HG02798 (cell line): ENCODE data around the gene C15orf39.

Experiments used
- ATAC-seq: cut with Tn5 transposase; IDR thresholded peaks from one replicate; pipeline ENCODE4 v1.9.1; 2021; ENCODE audit warnings: mild to moderate bottlenecking; ENCODE audit not compliant: unreplicated experiment, poor library complexity

C15orf39 gene

DNA sequence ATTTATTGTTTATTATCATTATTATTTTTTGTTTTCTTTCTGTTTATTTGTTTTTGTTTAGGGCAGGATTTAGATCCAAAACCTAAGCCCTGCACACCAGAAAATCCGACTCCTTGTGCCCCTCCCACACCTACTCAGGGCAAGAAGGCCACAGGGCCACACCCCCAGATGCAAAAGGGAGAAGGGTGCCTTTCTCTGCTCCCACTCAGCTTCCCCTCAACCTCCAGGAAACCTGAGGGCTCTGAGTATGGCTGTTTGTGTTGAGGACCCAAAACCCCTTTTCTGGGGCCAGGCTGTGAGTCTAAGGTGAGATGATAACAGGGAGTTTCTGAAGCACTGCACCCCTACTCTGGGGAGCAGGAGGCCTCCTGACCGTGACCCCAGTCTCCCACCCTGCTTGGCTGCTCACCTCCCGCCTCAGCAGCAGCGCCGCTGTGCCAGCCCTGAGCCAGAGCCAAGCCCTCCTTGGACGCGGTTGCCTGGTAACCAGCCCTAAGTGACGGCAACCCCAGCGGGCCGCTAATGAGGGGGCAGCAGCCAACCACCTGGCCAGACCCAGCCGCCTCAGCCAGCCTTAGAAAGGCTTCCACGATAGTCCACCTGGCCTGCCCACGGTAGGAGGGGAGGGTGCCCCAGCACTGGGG lies 6.4 kb upstream of the C15orf39 start:
- ATAC-seq: no peak

DNA sequence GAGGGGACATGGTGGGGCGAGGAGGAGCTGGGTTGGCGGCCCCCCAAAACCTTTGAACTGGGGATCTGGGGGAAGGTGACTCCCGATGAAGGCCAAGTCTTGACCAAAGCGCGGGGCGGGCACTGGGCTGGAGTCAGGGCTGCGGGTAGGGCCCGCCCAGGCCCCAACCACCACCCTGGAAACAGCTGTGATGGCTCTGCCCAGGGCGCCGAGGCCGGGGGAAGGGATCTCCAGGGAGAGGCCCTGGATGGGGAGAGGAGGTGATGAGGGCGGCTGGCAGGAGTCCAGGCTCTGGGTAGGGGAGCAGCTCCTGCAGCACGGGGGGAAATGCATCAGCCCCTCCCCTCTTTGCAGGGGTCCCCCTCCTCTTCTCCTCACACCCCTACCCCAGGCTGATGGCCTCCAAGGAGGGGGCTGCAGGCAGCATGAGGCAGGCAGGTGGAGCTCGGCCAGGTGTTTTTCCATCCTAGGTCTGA lies 5.9 kb upstream of the C15orf39 start:
- no peak for ATAC-seq

DNA sequence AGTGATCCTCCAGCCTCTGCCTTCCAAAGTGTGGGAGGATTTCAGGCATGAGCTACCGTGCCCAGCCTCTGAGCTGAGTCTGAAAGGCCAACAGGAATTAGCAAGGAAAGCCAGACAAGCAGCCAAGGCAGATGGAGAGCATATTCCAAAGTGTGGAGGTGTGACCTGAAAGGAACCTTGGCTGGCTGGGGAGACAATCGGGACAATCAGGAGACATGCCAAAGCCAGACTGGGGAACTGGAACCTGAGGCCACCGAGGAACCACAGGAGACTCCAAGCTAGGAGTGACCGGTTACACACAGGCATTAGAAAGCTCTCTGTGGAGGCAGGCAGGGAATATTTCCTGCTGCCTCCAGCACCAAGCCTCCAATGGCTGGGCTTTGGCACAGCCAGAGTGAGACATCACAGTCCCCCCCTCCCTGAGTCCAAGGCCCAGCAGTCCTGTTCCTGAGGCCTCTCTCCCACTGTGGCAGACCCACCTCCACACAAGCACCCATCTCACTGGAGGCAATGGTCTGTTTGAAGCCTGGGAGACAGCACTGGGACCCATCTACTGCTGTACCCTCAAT lies 4.5 kb upstream of the C15orf39 start:
- no peak for ATAC-seq

DNA sequence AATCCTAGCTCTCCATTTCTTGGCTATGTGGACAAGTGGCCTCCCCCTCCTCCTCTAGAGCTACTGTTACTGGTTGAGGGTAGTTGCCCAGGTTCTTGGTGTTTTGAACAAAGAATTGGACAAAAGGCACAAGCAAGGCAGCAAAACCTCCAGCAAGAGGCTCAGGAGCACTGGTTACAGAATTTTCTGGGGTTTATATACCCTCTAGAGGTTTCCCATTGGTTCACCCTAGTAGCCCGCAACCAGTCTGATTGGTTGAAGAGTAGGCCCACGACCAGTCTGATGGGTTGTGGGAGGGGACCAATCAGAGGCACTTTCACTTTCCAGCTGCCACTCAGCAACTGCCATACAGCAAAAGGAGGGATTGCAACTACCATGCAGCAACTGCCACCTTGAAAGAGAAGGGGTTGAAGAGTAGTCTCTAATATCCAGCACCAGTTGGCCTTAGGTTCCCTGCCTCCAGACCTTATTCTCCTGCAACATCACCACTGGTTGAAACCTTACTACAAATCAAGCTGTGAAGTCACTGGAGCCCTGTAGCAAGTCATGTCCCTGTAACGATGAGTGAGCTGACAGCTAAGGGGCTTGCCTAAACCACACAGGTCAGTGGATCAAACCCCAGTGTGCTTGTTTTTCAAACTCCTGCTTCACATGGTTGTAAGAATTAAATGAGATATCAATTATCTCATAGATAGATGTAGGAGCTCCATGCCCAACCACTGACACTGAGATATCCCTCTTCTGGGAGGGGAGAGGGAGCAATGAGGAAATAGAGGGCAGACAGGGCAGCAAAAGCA lies 2.9 kb upstream of the C15orf39 start:
- ATAC-seq: no peak

DNA sequence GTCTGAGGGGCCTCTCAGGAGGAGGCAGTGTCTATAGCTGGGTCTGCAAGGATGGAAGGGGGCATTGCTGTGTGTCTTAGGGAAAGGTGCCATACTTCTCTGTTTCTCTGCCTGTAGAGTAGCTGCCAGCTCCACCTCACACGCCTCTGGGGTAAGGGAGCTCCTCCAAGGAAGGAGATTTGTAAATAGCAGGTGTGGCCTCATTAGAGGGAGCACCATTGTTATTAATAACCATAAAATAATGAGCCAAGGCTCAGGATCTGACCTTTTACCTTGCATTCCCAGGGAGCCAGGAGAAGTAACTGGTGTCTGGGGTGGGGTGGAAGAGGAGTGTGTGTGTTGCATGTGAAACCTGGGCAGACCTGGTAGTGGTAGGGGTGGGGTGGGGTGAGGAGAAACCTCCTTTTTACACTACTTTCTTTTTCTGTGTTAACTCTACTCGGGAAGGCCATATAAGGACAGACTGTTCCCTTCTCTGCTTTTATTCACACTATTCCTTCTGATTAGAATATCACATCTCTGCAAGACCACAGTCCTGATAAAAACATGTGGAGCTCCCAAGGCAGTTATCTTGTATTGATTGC lies 2.2 kb upstream of the C15orf39 start:
- no peak for ATAC-seq

DNA sequence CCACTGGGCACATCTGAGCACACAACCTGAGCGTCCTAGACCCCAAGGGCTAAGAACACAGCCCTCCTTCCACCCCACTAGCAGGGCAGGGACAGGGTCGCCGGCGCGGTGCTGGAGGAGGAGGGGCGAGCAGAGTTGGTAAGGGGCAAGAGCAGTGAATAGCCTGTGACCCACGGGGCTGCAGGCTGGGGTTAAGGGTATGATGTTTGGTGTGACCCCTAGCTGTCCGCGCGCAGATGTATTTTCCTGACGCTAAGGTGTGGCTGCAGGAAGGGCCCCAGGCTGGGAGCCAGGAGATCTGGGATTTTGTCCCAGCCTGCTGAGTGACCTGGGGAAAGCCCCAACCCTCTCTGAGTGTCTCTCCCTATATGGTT lies 1.3 kb upstream of the C15orf39 start:
- ATAC-seq: no peak

DNA sequence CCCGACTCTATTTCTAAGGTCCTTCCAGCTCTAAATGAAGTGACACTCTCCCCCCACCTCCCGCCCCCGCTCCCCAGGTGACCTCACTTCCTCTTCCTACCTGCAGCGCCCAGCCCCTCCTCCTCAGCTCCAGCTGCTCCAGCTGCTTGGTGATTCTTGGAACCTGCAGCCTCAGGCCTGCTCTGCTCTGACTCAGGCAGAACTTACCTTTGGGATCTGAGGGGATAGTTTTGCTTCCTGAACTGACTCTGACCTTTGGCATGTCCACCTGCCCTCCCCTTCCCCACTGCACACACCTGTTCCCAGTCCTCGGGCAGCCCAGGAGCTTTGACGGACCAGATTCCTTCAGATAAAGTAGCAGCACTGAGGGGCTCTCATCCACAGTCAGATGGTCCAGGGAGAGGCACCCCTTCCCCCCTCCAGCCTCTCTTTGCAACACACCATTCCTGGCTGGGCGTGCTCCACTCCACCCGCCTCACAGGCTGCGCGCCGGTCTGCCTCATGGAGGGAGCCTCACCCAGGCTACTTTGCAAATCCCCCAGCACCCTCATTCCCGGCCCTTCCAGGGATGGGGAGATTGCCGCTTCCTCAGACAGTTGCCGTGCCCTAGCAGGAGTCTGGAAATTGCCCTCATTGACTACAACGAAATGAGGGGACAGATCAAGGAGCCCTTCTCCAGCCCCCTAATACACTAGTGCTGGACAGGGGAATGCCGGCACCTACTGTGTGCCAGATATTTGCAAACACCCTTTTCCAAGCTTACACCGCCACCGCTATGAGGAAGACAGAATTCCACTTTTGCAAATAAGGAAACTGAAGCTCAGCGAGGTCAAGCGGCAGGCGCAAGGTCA lies 692 bp upstream of the C15orf39 start:
- no peak for ATAC-seq

DNA sequence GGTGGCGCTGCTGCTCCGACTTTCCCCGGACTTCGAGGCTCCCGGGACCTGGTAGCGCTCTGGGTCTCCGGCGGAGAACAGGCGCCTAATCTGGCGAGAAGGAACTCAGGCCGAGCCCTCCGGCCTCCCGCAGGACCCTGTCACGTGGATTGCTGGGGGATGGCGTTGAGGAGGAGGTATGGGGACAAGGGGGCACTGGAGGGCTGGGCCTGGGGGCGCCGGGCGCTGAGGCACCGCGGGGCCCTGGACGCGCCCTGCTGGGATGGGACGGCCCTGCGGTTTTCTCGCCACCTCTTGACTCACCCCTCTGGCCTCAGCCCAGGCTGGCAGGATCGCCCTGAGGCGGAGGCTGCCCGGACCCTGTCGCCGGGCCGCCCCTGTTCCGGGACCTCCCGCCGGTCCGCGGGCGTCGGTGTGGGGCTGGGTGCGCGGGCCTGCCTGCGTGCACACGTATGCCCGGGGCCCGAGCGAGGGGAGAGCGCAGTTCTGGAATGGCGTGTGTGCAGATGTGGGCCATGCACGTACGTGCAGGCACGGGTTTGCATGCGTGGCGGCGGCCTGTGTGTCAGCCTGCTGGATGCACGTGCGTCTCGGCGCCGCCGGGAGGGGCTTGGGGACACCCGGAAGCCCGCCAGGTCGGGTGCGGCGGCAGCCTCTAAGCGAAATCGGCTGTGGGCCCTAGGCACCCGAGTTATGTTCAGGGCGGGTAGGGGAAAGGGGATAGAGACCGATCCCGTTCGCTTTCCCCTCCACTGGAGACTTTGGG lies 752 bp downstream of the C15orf39 start:
- ATAC-seq: peak; percentile 37

DNA sequence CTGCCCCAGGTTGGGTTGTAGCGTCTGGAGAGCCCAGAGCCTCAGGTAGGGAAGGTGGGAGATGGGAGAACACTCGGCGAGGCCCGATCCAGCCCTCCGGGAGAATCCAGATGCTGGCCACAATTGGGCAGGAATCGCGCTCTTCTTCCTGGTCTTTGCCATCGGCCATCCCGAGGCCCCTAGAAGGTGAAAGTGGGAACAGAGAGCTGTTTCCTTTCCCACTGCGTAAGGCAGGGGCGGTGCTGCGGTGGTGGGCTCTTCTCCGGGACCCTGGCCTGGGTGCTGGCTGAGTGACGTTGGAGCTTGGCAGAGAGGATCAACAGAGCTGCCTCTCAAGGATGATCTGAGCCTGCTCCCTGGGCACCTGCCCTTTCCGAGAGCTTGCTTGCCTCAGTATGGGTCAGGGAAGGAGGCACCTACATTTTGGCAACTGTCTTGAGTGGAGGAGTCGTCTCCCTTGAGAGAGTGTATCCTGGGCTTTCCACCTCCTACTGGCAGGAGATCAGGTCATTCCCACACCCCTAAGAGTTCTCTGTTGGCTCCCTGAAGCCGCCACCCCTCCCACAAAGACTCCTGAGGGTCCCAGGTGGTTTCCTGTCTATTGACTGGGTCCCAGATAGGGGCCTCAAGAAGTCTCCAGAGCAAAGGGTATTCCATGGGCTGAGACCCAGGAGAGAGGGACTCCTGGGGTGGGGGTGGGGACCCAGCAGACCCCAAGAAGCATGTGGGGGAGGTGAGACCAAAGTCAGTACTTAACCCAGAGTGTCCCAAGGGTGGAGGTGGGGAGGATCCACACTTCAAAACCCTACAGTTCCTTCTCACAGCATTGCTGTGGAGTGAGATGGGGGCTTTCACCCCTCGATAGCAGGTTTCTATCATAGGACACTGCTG lies 1.6 kb downstream of the C15orf39 start:
- no peak for ATAC-seq

DNA sequence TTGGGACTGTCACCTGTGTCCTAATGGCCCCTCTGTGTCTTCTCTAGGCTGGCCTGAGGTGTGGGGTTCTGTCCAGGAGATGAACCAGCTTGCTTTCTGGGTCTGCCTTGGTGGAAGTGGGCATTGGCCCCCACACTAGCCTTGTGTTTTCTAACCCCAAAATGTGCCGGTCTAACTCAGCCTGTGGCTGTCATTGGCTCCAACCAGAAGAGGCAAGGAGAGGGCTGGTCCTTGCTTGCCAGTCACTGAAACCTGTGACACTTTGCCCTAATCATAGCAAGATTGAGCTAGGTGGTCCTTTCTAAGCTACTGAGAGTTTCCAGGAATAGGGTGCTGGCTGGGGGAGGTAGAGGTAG lies 2.2 kb downstream of the C15orf39 start:
- no peak for ATAC-seq

DNA sequence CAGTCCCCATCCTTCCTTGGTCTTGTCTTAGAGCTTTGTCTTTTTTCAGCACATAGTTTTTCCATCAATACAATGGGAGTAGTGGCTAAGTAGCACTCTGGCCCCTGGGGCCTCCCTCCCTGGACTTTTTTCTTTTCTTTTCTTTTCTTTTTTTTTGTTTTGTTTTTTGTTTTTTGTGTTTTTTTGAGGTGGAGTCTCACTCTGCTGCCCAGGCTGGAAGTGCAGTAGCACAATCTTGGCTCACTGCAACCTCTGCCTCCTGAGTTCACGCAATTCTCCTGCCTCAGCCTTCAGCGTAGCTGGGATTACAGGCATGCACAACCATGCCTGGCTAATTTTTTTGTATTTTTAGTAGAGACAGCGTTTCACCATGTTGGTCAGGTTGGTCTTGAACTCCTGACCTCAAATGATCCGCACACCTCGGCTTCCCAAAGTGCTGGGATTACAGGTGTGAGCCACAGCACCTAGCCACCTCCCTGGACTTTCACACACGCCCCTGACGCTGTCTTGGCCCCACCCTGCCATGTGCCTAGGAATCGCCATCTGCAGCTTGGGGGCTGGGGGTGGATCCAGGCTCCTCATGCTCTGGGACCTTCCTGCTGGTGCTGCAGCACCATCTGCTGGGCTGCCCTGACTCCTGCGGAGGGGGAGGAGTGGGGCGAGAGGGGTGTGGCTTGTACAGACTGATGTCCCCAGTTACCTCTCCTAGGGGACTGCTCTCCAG lies 2.8 kb downstream of the C15orf39 start:
- ATAC-seq: peak; percentile 43

DNA sequence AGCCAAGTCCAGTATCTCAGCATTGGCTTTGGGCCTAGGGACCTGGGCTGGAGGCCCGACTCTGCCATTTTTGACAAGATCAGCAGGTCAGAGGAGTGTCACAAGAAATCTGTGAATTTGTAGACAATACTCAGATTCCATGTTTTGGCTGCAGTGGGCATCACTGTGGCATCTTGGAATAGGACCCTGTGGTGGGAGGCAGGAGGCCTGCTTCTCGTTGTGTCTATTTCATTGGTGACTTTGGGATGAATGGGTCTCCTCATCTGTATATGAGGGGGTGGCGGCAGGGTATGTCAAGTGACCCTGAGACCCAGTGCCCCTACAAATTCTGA lies 3.3 kb downstream of the C15orf39 start:
- ATAC-seq: no peak

DNA sequence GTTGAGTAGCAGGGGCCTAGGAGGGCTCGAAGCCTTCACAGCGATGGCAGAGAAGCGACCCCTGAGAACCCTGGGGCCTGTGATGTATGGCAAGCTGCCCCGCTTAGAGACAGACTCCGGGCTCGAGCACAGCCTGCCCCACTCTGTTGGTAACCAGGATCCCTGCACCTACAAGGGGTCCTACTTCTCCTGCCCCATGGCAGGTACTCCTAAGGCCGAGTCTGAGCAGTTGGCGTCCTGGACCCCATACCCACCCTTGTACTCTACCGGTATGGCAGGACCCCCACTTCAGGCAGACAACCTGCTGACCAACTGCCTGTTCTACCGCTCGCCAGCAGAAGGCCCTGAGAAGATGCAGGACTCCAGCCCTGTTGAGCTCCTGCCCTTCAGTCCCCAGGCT lies 4.3 kb downstream of the C15orf39 start:
- ATAC-seq: no peak

DNA sequence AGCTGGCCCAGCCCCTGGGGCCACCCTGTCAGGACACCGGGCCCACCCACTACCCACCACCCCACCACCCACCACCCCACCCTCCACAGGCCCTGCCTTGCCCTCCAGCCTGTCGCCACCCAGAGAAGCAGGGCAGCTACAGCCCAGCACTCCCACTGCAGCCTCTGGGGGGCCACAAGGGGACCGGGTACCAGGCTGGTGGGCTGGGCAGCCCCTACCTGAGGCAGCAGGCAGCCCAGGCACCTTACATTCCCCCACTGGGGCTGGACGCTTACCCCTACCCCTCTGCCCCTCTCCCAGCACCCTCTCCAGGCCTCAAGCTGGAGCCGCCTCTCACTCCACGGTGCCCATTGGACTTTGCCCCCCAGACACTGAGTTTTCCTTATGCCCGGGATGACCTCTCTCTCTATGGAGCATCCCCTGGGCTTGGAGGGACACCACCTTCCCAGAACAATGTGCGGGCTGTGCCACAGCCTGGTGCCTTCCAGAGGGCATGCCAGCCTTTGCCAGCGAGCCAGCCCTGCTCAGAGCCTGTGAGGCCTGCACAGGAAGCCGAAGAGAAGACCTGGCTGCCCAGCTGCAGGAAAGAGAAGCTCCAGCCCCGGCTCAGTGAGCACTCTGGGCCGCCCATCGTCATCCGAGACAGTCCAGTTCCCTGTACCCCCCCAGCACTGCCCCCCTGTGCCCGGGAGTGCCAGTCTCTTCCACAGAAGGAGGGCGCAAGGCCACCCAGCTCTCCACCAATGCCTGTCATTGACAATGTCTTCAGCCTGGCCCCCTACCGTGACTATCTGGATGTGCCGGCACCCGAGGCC lies 5.3 kb downstream of the C15orf39 start:
- ATAC-seq: no peak

DNA sequence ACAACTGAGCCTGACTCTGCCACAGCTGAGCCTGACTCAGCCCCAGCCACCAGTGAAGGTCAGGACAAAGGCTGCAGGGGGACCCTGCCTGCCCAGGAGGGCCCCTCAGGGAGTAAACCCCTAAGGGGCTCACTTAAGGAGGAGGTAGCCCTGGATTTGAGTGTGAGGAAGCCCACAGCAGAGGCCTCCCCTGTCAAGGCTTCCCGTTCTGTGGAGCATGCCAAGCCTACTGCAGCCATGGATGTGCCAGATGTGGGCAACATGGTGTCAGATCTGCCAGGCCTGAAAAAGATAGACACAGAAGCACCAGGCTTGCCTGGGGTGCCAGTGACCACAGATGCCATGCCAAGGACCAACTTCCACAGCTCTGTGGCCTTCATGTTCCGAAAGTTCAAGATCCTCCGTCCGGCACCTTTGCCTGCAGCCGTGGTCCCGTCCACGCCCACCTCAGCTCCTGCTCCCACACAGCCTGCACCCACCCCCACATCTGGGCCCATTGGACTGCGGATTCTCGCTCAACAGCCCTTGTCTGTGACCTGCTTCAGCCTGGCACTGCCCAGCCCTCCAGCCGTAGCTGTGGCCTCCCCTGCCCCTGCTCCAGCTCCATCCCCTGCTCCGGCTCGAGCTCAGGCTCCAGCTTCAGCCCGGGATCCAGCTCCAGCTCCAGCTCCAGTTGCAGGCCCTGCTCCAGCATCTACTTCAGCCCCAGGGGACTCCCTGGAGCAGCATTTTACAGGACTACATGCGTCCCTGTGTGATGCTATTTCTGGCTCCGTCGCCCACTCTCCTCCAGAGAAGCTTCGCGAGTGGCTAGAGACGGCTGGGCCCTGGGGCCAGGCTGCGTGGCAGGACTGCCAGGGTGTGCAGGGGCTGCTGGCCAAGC lies 6.2 kb downstream of the C15orf39 start:
- no peak for ATAC-seq

DNA sequence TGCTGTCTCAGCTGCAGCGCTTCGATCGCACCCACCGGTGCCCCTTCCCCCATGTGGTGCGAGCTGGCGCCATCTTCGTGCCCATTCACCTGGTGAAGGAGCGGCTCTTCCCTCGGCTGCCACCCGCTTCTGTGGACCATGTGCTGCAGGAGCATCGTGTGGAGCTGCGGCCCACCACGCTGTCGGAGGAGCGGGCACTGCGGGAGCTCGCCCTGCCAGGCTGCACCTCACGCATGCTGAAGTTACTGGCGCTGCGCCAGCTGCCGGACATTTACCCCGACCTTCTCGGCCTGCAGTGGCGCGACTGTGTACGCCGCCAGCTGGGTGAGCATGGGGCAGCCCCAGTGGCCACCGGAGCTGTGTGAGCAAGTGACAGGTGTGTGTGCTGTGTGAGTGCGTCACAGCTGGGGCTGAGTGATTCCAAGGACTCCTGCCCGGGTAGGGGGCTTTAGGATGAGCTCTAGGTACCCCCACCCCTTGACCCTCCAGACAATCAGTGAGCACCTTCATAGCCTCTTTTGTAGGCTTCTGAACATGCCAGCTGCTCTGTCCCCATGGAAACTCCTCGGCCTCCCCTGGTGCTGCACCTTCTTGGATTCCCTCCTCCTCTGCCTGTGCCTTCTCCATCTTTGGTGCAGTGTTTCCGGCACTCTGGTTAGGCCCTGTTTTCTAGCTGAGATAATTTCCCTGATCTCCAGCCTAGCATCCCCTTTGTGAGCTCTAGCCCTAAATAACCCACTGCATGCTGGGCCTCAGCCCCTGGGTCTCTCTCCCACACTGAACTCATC lies 7.0 kb downstream of the C15orf39 start:
- ATAC-seq: no peak
